Activated CD4-positive, alpha-beta T cell treated with anti-CD3 and anti-CD28 coated beads, Interleukin-2, amount 50 U/mL, for 1 hour (primary cell): ENCODE data around the gene ATP12A.

ENCODE experiments used
- DNase-seq: peaks from one replicate; pipeline ENCODE4 v3.0.0-alpha.2; 2020

Gene ATP12A

DNA sequence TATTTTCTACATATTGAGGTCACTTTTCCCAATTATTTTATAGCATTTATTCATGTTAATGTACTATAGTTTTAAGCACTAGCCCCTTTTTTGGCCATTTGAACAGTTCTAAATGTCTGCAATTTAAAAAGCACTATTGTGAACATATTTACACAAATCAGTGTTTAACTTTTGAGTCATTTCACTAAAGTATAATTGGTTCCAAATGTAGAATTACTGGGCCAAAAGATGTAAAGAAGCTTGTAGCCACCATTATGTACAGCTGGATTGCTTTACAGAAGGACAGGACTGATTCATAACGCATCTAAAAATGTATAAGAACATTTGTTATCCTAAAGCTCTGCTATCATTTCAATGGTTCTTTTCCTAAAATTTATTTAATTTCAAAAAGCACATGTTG lies 16.6 kb upstream of the ATP12A start:
- DNase-seq: no peak

DNA sequence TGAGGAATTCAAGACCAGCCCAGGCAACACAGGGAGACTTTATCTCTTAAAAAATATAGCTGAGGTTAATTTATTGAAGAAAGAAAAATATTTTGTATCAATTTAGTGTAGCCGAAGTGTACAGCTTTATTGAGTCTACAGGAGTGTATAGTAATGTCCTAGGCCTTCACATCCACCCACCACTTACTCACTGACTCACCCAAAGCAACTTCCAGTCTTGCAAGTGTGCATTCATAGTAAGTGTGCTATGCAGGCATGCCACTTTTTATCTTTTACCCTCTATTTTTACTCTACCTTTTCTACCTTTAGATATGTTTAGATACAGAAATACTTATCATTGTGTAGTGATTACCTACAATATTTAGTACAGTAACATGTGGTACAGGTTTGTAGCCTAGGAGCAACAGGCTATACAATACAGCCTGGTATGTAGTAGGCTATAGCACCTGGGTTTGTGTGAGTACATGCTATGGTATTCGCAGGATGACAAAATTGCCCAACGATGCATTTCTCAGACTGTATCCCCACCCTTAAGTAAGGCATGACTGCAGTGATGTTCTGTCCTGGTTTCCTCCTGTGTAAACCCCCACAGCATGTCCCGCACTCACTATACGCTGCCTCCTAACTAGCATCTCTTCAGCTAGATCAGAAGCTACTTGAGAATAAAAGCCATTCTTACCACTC lies 15.3 kb upstream of the ATP12A start:
- no peak for DNase-seq

DNA sequence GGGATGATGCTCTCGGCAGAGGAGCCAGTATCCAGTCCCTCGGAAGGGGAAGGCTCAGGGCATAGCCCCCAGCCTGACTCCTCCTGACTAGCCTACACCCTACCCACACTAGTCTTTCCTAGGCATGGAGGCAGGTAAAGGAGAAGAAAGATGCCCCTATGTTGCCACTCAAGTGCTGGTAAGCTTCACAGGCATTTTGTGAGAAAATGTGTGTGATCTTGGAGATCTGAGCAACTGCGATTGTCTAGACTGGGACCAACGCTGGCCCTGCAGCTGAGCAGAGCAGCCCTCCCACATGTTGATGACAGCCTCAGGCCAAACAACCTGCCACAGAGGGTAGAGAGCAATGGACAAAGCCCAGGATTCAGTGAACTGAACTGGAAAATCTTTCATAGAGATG lies 11.7 kb upstream of the ATP12A start:
- DNase-seq: no peak

DNA sequence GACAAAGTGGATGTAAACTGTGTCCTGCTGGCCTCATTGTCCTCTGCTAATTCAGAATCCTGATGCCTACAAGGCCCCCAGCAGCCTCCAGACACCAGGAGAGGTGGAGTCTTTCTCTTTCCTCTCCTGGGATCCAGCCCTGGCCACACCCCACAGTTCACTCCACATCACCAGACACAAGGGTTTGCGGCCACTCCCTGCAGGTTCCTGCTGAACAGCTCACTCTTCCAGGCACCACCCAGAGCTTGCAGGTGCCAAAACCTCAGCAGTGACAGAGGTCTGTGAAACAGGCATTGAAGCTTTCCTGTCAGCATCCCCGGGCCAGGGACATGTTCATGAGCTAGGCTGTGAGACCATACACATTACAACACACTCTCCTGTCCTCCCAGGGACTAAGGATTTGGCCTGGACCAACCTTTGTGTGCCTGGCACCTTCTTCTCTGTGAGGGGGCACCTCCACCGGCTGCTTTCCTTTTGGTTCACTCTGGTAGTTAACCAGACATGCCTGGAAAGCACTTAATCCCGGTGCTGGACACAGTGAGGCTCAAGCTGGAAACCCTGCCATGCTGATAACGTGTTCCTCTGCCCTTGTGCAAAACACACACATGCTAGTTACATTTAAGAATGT lies 11.1 kb upstream of the ATP12A start:
- no peak for DNase-seq

DNA sequence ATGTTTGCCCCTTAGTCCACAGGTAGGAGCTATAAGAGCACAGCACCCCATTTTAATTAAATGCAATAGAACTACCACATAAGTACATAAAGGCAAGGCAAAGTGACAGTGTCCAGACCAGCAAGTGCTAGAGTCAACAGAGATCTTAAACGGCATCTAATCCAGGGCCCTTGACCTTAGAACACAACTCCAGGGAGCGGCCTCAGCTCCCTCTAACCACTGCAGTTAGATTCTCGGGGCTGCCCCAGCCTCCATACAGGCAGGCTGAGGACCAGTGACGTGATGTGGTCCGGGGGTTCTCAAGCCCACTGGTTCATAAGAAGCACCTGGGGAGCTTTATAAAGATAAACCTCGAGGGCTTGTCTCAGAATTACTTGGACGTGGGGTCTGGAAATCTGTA lies 10.0 kb upstream of the ATP12A start:
- no peak for DNase-seq

DNA sequence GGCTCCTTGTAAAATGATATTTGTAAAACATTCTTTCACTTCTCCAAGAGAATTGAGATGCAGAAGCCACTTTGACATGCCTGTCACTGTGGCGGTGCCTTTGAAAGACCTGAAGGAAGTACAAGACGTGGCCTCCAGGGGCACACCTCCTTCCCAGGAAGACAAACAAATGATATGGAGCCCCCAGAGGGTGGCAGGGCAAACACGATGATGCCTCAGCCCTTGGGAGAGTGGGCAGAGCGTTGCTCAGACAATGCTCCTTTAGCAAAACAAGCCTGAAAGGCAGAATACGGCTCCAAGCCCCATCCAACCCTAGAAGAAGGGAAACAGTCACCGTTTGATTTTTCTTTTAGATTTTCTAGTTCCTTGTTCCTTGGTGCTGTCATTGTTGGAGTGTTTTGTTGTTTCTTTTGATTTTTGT lies 9.2 kb upstream of the ATP12A start:
- DNase-seq: no peak

DNA sequence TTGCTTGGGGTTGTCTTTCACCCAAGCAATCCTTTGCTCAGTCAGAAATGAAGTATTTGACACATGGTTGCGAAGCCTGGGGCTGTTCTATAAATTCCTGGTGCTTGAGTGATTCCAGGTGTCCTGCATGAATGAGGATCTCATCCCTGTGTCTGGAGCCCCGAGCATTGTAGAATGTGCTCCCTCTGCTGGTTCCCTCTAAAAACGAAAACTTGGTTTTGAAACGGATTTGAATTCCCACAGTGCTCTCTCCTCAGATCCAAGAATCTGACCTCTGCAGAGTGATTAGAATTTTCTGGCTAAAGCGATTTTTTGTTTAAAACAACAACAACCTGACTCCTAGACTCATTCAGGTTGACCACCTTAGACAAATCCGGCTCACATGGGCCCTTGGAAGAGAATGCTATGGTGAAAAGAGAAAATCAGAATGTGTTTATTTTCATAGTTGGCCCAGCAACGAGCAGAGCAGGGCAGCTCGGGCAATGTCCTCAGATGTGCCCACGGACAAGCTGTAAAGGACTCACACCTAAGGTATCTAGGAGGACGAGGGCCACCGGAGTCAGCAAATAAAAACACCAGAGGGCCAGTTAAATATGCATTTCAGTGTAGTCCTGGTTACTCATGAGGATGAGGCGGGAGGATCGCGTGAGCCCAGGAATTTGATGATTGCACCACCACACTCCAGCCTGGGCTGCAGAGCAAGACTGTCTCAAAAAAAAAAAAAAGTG lies 8.7 kb upstream of the ATP12A start:
- no peak for DNase-seq

DNA sequence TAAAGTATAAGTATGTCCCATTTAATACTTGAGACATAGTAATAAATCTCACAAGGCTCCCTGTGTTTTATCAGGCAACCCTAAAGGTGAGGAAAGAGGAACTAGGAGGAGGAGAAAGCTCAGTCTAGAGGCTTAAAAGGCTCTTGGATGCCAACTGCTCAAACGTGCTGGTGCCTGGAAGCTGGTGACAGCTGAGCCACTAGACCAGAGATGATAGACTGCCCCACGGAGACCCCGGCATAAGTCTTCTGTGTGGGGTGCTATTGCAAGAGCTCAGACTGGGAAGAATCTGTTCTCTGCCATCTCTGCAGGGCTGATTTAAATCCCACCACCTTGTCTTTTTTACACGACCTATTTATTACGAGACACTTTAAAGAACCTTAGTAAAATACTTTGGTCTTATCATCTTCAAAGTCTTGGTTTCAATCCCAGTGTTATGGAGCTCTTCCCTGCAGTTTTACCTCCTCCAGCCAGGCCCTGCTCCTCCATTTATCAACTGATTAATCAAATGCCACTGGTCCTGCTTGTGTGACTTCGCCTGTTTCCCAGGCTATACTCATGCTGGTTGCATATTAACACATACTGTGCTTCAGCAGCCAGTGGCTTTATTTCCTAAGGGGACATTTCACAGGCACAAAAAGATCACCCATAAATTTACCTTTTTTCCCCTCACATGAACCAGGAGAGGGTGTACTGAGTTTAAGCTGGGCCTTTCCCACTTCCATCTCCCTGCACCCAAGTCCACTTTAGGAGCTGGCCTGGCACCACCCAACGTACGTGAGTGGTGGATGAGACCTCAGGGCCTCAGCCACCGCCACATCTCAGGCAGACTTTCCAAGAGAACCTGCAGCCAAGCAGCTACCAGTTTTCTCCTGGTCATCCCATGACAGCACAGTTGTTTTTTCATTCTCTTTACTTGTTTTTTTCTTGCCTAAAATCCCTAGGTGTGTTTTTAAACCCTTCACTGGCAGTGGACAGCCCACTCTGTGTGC lies 7.8 kb upstream of the ATP12A start:
- no peak for DNase-seq

DNA sequence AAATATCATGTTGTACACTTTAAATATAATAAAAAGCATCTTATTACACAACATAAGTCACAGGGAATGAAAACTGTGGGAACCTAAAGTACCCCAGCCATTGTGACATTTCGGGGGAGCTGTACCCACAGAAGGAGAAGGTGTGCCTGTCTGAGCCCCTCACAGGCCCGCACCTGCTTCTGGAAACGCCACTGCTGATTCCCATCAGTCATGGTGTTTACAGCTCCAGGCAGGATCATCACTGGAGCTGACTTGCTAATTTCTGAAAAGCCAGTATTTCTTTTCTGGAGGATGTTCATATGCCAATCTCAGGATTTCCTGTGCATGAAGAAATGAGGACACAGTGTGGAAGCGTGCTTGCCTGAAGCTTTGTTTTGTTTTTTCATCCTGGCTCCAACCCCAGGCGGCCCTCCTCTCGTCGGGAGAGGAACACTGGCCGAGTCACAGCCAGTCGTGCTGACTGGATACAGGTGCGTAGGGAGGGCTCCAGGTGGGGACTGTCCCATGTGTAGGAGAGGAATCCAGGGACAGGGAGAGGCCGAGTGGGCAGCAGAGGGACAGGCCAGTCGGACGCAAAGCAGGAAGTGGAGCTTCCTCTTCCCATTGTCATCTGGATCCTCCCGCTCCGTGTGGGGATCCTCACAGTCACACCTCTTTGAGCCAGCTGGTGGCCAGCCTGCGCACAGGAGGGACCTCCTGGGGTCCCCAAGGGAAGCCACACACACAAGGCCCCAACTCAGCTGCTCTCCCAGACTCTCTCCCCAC lies 4.2 kb upstream of the ATP12A start:
- DNase-seq: no peak

DNA sequence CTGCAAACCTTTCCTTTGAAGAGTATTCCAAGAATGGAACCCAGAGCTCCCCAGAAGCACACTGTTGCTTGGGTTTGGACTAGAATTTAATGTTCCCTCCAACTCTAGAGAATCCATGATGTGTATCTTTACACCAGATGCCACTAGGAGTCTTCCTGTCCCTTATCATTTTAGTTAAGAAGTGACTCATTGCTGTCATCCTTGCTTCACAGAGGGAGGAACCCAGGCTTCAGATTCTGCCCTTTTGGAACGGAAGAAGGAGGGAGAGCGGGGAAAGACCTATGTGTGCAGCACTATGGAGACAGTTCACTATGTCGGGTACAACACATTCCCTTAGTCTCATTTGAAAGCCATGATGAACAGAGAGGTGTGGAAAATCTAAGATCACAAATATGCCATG lies 2.1 kb upstream of the ATP12A start:
- DNase-seq: no peak

DNA sequence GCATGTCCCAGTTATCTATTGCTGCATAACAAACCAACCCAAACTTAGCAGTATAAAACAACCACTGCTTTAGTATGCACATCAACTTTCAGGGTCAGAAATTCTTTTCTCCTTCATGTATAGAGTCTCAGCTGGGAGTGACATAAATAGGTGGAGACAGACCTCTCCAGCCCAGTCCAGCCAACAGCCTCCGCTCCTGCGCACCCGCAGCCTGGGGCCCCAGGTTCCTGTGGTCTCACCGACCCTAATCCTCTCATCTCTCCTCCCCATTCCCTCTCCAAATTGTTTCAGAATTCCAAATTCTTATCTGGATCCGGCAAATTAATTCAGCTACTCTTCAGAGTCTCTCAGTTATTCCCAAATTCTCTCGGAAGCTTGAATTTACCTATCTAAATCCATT lies 522 bp upstream of the ATP12A start:
- DNase-seq: no peak

DNA sequence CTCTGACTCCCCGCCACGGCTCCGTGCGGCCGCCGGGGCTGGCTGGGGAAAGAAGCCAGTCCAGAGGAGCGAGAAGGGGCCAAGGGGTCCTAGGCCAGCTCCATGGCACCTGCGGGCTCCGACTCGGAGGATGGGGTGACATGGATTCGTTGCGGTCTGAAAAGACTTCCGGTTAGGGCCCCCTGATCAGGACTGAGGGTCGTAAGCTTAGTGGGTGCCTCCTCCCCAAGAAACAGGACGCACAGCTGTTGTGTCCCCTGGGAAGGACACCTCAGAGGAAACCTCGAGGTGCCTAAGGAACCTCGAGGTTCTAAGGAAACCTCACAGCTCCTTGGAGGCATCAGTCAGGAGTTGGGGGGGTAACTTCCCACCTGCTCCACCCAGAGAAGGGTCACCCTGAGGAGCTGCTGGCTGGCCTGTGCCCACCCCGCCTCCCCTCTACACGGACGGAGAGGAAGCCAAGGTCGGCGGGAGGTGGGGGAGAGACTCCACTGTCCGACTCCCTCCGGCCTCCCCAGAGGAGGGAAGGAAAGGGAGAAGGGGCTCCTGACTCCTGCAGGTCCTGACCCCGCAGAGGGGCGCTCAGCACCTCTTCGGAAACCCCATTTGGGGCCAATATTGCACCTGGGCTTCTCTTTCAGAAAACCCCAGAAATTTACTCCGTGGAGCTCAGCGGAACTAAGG lies 855 bp downstream of the ATP12A start:
- no peak for DNase-seq

DNA sequence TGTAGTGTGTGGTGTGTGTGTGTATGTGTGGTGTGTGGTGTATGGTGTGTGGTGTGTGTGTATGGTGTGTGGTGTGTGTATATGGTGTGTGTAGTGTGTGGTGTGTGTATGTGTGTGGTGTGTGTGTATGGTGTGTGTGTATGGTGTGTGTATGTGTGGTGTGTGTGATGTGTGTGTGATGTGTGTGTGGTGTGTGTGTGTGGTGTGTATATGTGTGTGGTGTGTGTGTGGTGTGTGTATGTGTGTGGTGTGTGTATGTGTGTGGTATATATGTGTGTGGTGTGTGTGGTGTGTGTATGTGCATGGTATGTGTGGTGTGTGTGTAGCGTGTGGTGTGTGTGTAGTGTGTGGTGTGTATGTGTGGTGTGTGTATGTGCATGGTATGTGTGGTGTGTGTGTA lies 1.7 kb downstream of the ATP12A start:
- no peak for DNase-seq

DNA sequence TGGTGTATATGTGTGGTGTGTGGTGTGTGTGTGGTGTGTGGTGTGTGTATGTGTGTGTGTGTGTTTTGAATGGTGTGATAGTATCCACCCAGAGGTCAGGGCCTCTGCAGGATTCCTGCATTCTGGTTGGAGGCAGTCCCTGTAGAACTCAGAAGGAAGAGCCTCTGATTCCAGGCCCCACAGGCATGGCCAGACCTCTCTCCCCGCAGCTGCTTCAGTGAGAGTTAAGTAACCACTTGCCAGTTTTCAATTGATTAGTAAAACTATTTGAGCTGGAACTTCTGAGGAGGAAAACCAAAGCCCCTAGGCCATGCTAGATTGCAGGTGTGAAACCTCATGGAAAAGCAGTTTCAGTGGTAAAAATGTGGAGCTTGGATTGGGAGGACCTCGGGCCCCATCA lies 2.1 kb downstream of the ATP12A start:
- no peak for DNase-seq

DNA sequence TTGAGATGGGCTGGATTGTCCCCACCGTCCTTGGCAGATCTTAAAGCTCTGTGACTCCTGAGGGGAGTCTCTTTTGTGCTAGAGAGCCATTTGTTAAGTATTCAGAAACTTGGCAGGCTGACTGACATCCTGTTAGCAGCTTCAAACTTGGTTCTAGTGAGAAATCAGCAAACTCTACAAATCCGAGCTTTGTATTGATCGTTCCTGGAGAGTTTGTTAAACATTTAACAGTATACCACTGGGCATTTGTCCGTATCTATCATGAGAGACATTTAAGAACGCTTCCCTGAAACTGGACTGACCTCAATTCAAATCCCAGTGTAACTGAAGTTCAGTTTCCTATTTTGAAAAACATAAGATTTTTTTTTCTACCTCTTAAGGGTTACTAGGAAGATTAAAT lies 3.1 kb downstream of the ATP12A start:
- DNase-seq: no peak

DNA sequence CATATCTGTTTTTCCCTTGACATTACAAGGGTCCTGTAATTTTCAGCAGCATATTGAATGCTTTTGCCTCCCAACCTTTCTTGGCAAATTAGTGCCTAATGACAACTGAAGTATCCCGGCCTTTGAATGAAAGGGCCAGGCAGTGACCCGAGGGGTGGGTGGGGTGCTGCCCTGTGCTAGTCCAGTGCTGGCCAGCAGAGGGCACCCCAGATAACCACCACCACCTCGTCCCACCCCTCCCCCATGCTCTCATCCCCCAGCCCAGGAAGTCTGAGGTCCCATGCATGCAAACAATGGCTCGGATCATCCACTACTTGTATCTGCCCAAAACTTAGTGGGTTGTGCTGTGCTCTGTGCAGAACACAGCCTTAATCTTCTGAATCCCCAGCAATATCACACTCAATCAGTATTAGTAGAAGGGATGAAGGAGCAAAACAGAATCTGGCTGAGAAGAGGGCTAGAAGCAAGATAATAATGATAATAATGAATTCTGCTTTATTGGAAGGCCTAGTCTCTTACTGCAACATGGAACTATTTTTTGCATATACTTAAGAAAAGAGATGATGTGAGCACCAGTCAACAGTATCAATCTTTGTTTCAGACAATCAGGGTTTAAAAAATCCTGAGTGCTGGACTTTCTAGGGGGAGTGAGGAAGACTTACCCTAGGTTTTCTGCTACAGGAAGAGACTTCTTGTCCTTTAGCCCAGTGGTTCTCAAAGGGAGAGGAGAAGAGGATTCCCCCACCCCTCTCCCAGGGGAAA lies 3.8 kb downstream of the ATP12A start:
- peak; percentile 54 for DNase-seq

DNA sequence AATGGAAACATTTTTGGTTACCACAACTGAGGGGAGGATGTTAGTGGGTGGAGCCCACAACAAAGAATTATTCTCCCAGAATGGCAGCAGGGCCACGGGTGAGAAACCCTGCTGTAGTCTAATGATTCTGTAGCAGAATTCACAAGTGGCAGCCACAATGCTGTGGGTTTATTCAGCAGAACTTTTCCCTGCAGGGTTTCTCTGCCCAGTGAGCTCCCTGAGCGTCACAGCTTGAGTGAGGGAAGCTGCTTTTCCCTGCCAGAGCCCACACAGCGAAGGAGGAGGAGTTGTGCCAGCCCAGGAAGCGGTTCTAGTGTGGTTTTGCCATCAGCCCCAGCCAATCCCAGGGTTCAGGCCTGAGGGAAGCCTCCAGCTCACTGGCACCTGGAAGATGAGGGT lies 4.4 kb downstream of the ATP12A start:
- DNase-seq: no peak

DNA sequence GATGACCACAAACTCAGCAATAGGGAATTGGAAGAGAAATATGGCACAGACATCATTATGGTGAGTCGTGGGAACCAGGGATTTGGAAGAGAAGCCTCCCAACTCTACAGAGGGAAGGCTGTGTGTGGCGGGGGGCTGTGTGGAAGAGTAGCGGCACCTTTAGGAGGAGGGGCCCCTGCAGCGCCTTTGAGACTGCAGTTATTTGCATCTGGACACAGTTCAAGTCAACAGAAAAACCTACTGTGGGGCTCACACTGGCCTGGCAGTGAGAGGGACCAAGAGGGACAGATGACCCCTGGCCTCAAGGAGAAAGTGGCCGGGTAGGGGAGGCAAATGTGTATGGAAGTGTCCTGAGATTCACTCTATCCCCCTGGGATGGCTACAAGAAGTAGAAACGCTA lies 5.1 kb downstream of the ATP12A start:
- DNase-seq: no peak

DNA sequence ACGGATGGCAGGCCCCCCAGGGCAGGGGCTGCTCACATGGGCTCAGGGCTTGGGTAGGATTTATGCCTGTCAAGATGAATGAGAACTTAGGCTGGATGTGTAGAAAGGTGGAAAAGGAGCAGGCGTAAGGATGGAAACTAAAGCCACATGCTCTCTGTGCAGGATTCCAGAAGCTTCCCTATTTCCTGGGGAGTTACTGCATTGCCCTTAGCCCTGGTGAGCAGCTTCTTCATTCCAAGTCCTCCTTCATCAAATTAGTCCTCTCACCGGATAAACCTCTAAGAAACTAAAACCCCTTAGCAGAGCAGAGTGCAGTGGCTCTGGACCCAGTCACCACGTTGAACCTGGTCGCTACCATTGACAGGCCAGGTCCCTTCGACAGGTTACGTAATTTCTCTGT lies 7.4 kb downstream of the ATP12A start:
- DNase-seq: no peak

DNA sequence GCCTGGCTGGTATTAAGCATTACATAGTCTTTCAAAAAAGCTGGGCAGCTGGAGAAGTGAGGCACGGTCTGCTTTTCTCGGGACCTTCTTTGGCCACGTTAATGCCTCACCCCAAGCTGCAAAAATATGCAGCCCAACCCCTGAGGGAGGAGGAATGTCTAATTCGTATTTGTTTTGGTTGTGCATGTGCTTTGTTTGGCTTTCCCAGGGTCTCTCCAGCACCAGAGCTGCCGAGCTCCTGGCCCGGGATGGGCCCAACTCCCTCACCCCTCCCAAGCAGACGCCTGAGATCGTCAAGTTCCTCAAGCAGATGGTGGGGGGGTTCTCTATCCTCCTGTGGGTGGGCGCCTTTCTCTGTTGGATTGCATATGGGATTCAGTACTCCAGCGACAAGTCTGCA lies 7.9 kb downstream of the ATP12A start:
- DNase-seq: no peak

DNA sequence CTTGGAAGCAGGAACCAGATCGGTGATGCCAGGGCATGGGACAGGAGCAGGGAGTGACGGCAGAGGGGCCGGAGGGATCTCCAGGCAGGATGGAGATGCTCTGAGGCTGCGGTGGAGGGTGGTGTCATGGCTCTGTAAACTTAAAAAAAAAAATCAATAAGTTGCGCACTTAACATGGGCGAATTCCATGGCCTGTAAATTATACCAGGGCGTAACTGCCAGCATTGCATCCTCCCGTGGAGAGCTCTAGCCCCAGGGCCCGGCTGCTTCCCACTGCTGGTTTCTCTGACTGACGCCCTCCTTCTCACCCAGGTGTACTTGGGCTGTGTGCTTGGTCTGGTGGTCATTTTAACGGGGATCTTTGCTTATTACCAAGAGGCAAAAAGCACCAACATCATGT lies 8.7 kb downstream of the ATP12A start:
- DNase-seq: no peak
